NT2/D1 (cell line): ENCODE results near the gene CD274.

Experiments used
- SUZ12 ChIP-seq: IDR thresholded peaks from 2 replicates; pipeline ENCODE4 v1.6.1; 2011; ENCODE audit not compliant: insufficient read length, insufficient read depth; ENCODE audit errors: extremely low read depth
- ZNF274 ChIP-seq: IDR thresholded peaks from 2 replicates; pipeline ENCODE4 v1.6.1; 2011; ENCODE audit warnings: mild to moderate bottlenecking, low read depth, low read length

DNA sequence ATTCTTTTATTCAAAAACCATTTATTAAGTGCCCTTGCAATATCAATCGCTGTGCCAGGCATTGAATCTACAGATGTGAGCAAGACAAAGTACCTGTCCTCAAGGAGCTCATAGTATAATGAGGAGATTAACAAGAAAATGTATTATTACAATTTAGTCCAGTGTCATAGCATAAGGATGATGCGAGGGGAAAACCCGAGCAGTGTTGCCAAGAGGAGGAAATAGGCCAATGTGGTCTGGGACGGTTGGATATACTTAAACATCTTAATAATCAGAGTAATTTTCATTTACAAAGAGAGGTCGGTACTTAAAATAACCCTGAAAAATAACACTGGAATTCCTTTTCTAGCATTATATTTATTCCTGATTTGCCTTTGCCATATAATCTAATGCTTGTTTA lies 18.5 kb downstream of the CD274 start:
- TF ChIP-seq SUZ12 (no peak), ZNF274 (no peak)
